Mesodermal cell (in vitro differentiated cells): ENCODE measurements around the gene FOXP2.
"Not testable (repeated sequence)": the region's sequence is repeated elsewhere in the genome, so short reads cannot be mapped to it uniquely, and the experiment has no call there.

Experiments used
- H3K27ac ChIP-seq: 2 replicates; pipeline ENCODE4 v1.7.0; 2013; ENCODE audit warnings: mild to moderate bottlenecking, low read depth, low read length, moderate library complexity; ENCODE audit not compliant: severe bottlenecking
- H3K36me3 ChIP-seq: 2 replicates; pipeline ENCODE4 v1.7.1; 2013; ENCODE audit warnings: mild to moderate bottlenecking, low read length, moderate library complexity; ENCODE audit not compliant: control insufficient read depth, insufficient read depth
- H3K4me1 ChIP-seq: one replicate; pipeline ENCODE4 v1.7.1; 2013; ENCODE audit warnings: mild to moderate bottlenecking, low read length; ENCODE audit not compliant: insufficient read depth, control insufficient read depth, poor library complexity, severe bottlenecking
- H3K4me3 ChIP-seq: 2 replicates; pipeline ENCODE4 v1.7.0; 2013; ENCODE audit warnings: low read length, control low read depth, mild to moderate bottlenecking; ENCODE audit not compliant: insufficient read depth, poor library complexity, severe bottlenecking; ENCODE audit errors: extremely low read depth
- H3K9me3 ChIP-seq: 2 replicates; pipeline ENCODE4 v1.7.1; 2013; ENCODE audit warnings: mild to moderate bottlenecking, low read length, moderate library complexity; ENCODE audit not compliant: control insufficient read depth
- WGBS, 2 experiments: methylation state at CpG; one replicate each; pipeline ENCODE4 v1.1.5; 2013; ENCODE audit warnings: missing lambda C conversion rate in 2 of 2; ENCODE audit not compliant: insufficient coverage in 2 of 2; 5-methylcytosine and 5-hydroxymethylcytosine counted together

FOXP2 gene

DNA sequence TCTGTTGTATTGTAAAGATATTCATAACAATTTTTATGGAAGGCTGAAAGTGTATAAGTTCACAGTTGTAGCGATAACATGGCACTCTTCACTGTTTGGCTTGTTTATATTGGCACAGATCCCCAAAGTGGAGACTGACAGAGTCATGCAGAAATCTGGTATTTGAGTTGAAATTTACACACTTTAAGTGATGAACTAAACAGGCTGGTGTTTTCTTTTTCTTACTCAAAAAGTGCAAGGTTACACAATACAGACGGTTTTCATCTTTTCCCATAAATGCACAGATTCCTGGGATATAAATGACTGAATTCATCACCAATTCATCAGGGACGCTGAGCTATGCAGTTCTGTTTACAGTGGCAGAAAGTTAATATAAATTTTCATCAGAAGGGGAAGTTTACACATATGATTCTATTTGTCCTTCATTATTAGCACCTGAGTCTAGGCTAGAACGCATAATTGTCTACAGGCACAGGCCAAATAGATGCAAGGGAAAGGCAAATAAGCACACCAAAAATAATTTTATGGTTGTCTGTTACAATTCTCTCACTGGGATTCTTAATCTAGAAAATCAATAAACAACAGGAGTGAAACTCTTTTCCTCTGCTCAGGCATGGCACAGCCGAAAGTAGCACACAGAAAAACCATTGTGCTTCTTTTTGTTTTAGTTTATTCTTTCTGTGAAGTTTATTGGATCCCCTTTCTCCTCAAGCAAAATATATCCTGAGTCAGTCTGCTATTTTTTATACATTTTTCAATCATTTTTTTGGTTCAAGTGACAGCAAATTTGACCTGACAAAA is 88.0 kb downstream of the FOXP2 start:
- H3K9me3 ChIP-seq, result no peaks in the 10 kb centered on the region
- WGBS, 2 experiments, result 90% methylated on average over 2 of the region's 5 CpGs; no CpG with 5 or more reads in 1 of the 2 experiments
- H3K4me3 ChIP-seq, result no peak overlapping the region
- no peaks in the 10 kb centered on the region for H3K4me1 ChIP-seq
- no peak overlapping the region for H3K27ac ChIP-seq
- no peaks in the 10 kb centered on the region for H3K36me3 ChIP-seq

DNA sequence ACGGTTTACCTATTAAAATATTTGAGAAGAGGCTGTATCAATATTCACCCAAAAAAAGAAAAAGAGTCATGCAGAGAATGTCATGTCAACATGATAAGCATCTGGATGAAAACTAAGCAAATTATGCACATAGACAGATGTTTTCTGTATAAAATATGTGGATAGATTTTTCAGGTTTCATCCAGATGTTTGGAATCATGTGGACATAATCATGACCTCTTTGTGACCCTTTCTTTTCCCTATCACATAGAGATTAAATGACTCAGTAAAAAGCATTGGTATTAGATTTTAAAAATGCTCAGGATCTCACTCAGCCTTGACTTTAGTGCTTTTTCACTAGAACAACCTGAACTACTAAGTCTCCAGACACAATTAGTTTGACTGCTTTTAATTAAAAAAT is 90.0 kb downstream of the FOXP2 start:
- H3K27ac ChIP-seq, result no peak overlapping the region
- no peaks in the 10 kb centered on the region for H3K9me3 ChIP-seq
- no peaks in the 10 kb centered on the region for H3K36me3 ChIP-seq
- H3K4me3 ChIP-seq, result no peak overlapping the region
- H3K4me1 ChIP-seq, result no peaks in the 10 kb centered on the region
- WGBS, 2 experiments, result no CpG with 5 or more reads among the region's 1 CpG

DNA sequence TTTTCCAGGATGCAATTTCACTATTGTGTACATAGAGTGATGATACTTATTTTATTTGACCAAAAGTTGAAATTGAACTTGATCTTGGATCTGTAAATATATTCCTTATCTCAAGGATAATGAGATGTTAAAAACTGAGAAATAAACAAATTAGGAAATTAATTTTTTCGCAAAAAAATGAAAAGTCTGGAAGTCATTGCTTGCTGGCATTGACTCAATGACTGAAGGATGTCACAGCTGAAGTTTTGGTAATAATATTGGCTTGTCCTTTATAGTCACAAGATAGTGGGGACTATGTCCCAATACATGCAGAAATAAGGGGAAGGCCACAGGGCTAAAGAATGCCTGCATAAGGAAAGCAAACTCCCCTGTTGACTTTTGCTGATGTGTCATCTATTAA is 92.8 kb downstream of the FOXP2 start:
- no peak overlapping the region for H3K27ac ChIP-seq
- H3K4me1 ChIP-seq, result no peaks in the 10 kb centered on the region
- H3K9me3 ChIP-seq, result no peaks in the 10 kb centered on the region
- WGBS, 2 experiments, result 78% methylated on average over 1 of the region's 1 CpG; no CpG with 5 or more reads in 1 of the 2 experiments
- no peaks in the 10 kb centered on the region for H3K36me3 ChIP-seq
- H3K4me3 ChIP-seq, result no peak overlapping the region

DNA sequence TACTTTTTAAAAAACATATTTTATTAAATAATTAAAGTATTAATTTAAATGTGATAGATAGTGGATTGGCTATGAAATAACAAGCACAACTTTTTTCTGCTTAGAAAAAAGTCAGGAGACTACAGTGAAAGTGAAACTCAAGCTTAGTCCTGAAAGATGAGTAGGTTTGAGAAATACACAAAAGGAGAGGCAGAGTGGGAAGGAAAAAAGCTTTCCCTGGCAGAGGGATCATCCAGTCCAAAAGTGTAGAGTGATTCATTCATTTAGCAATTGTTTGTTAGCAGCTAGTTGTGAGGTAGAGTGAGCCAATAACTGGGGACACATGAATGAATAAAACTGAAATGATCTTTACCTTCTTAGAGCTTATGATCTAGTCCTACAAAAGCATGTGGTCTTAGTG is 93.5 kb downstream of the FOXP2 start:
- no peaks in the 10 kb centered on the region for H3K9me3 ChIP-seq
- no peak overlapping the region for H3K27ac ChIP-seq
- H3K4me1 ChIP-seq, result no peaks in the 10 kb centered on the region
- no peaks in the 10 kb centered on the region for H3K36me3 ChIP-seq
- no peak overlapping the region for H3K4me3 ChIP-seq

DNA sequence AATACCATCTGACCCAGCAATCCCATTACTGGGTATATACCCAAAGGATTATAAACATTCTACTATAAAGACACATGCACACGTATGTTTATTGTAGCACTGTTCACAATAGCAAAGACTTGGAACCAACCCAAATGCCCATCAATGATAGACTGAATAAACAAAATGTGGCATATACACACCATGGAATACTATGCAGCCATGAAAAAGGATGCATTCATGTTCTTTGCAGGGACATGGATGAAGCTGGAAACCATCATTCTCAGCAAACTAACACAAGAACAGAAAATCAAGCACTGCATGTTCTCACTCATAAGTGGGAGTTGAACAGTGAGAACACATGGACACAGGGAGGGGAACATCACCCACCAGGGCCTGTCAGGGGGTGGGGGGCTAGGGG is 96.2 kb downstream of the FOXP2 start:
- not testable (repeated sequence) for H3K27ac ChIP-seq, H3K9me3 ChIP-seq, H3K36me3 ChIP-seq, H3K4me3 ChIP-seq, H3K4me1 ChIP-seq
- WGBS, 2 experiments, result 100% methylated on average over 1 of the region's 1 CpG; no CpG with 5 or more reads in 1 of the 2 experiments

DNA sequence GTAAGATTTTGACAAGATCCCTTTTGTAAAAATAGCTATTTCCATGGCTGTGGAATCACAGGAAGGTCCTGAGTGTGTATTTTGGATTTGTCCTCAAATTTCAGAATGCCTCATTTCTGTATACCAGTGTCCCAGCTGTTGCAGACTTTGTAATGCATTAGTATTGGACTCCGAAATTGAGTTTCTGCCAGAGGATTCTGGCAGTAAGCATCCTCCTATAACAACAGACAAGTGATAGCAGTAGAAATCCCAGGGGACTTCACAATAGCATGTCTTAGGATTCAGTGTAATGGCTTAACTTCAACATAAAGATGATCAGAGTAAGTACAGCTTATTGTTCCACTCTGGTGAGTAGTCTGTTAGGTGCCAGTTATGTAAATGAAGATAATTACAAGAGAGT is 104.6 kb downstream of the FOXP2 start:
- no CpG with 5 or more reads among the region's 1 CpG for WGBS, 2 experiments
- no peaks in the 10 kb centered on the region for H3K4me1 ChIP-seq
- H3K9me3 ChIP-seq, result no peaks in the 10 kb centered on the region
- H3K4me3 ChIP-seq, result no peak overlapping the region
- no peaks in the 10 kb centered on the region for H3K36me3 ChIP-seq
- no peak overlapping the region for H3K27ac ChIP-seq

DNA sequence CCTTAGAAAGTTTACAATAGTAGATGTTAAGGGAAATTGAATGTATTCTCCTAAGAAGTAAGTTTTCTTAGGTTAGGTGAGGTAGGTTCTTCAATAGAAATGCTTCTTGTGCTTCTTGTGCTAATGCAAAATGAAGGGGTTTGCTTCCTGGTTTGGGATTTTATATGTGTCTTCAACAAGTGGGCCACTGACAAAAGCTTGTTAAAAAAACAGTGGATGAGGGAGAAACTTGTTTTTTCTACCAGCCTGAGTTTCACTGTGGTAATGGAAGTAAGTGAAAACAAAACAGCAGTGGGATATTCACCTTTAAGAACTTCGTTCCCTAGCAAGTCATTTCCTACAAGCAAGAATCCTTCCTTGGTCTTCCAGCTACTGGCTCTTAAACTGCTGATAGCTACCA is 107.5 kb downstream of the FOXP2 start:
- Histone ChIP-seq H3K4me3 (no peak overlapping the region), H3K4me1 (no peaks in the 10 kb centered on the region), H3K27ac (no peak overlapping the region), H3K9me3 (no peaks in the 10 kb centered on the region), H3K36me3 (no peaks in the 10 kb centered on the region)
- WGBS, 2 experiments, result no CpG with 5 or more reads among the region's 1 CpG

DNA sequence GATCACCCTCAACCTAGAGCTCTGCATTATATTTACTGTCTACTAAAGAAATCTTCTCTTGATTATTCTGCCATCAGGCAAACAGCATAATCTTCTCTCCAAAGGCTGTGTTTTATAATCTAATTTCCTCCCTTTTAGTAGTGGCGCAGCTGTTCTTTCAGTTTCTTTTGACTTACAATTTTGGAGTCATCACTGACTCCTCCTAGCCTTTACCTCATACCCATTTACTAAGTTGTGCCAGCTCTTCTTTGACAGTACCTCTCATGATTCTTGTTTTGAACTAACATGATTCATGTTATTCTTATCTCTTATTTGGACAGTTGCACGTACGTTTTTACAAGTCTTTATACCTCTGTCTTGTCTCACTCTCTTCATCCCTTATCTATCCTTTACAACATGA is 113.0 kb downstream of the FOXP2 start:
- no peaks in the 10 kb centered on the region for H3K36me3 ChIP-seq
- H3K27ac ChIP-seq, result no peak overlapping the region
- no peak overlapping the region for H3K4me3 ChIP-seq
- 76 to 89% methylated on average over 3 of the region's 3 CpGs for WGBS, 2 experiments
- no peaks in the 10 kb centered on the region for H3K9me3 ChIP-seq
- no peaks in the 10 kb centered on the region for H3K4me1 ChIP-seq

DNA sequence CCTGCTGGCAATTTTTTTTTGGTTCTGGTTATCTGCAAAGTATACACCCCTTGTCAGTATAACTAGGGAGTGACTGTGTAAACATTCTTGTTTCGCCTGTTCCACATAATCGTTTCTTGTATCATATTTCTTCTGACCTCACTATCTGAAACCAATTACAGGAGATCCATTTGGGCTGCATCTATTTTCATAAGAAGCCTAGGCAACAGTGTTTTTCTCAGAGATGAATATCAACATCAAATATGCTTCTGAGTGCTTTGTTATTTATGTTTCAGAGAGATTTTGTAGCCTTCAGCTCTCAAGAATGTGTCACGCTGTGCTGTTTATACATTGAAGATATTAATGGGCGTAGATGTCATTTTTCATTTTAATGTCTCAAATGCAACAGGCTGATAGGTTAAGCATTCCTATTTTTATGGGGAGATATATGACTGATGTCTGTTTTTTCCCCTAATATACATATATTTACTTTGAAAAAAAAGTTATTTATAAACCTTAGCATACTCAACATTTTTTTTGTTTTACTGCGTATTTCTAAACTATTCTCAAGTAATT is 115.5 kb downstream of the FOXP2 start:
- Histone ChIP-seq H3K36me3 (no peaks in the 10 kb centered on the region), H3K27ac (peak overlapping the region; percentile 37), H3K4me1 (no peaks in the 10 kb centered on the region), H3K4me3 (no peak overlapping the region), H3K9me3 (no peaks in the 10 kb centered on the region)
- WGBS, 2 experiments, result 86 to 94% methylated on average over 1 to 3 of the region's 5 CpGs

DNA sequence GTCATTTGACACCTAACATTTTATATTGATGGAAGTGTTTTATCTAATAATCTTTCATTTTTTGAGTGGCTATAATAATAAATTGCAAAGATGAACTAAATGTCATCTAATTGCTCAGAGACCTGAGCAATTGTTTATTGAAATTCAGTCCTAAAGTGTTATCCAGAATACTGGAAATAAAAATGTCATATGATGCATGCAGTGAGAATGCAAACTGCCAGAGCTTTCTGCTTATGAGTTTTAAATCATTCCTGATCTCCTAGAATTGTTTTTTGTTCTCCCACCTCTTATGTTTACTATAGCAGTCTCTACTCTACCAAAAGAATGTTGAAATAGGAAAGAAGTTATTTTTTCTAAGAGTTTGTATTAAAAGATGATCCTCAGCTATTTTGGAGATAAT is 116.7 kb downstream of the FOXP2 start:
- H3K36me3 ChIP-seq, result no peaks in the 10 kb centered on the region
- no peaks in the 10 kb centered on the region for H3K9me3 ChIP-seq
- H3K4me1 ChIP-seq, result no peaks in the 10 kb centered on the region
- H3K4me3 ChIP-seq, result no peak overlapping the region
- no peak overlapping the region for H3K27ac ChIP-seq

DNA sequence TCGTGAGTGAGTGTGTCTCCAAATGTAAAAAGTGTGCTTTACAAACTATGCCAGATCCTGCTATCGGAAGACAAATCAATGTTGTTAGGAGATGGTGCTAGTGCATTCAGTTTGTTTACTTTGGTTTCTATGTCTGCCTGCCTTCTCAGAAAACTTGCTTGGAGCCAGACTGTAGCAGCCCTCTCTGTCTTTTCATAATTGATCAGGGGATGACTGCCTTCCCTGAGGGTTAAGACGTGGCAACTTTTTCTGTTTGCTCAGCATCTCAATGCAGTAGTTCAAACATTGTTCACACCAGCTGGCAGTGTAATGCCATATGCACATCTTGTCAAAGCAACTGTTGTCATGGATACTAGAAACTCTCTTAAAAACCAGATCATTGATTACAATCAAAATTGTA is 118.5 kb downstream of the FOXP2 start:
- no peaks in the 10 kb centered on the region for H3K4me1 ChIP-seq
- 64 to 80% methylated on average over 2 to 3 of the region's 3 CpGs for WGBS, 2 experiments

More for the DNA sequence above, 118.5 kb downstream of the FOXP2 start:
- H3K4me3 ChIP-seq, result no peak overlapping the region
- H3K9me3 ChIP-seq, result no peaks in the 10 kb centered on the region
- peak overlapping the region; percentile 82 for H3K27ac ChIP-seq
- no peaks in the 10 kb centered on the region for H3K36me3 ChIP-seq
